ENCODE data around the gene FAM234B. TPM values are rescaled to one million over a fixed set of nuclear protein-coding genes. Genes with fewer than 3 reads are reported as not detected.
"Not testable (repeated sequence)": the region's sequence is repeated elsewhere in the genome, so short reads cannot be mapped to it uniquely, and the experiment has no call there.

The FAM234B gene
- polyA plus RNA-seq, 1 of the 3 experiments (the other 2 are of a cell fraction) = 3.7 TPM

- no peak overlapping the region for H3K4me3 ChIP-seq (ENCODE audit: low read depth in 2 of 2, low read length in 1 of 2)
- H3K79me2 ChIP-seq (ENCODE audit: insufficient read depth) = no peaks in the 10 kb centered on the region
- no peaks in the 10 kb centered on the region for H3F3A ChIP-seq (replicated peaks; ENCODE audit: insufficient read depth)
- H3K4me2 ChIP-seq = no peak overlapping the region
- H4K20me1 ChIP-seq (ENCODE audit: insufficient read depth) = no peaks in the 10 kb centered on the region
- TF ChIP-seq MEF2A (IDR thresholded peaks at IDR 0.05; ENCODE audit: borderline replicate concordance, low read depth) (no peak), POLR2AphosphoS5 (IDR thresholded peaks at IDR 0.05; ENCODE audit: low read depth, low read length) (no peak), YY1 (IDR thresholded peaks at IDR 0.05; ENCODE audit: low read depth) (no peak), SIN3A (IDR thresholded peaks at IDR 0.05; ENCODE audit: borderline replicate concordance, low read depth, low read length) (no peak), JUND (IDR thresholded peaks at IDR 0.05) (no peak), RCOR1 (IDR thresholded peaks at IDR 0.05; ENCODE audit: low read length) (no peak), GATA2 (CRISPR knock-in tag; IDR thresholded peaks at IDR 0.05) (no peak), FOSL2 (IDR thresholded peaks at IDR 0.05; ENCODE audit: borderline replicate concordance, low read depth) (no peak), ELF1 (IDR thresholded peaks at IDR 0.05) (no peak), GABPA (IDR thresholded peaks at IDR 0.05; ENCODE audit: low read depth) (no peak)
- TF ChIP-seq, protein P1, sequence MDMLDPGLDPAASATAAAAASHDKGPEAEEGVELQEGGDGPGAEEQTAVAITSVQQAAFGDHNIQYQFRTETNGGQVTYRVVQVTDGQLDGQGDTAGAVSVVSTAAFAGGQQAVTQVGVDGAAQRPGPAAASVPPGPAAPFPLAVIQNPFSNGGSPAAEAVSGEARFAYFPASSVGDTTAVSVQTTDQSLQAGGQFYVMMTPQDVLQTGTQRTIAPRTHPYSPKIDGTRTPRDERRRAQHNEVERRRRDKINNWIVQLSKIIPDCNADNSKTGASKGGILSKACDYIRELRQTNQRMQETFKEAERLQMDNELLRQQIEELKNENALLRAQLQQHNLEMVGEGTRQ (IDR thresholded peaks at IDR 0.05; ENCODE audit: borderline replicate concordance, low read depth, low read length) = no peak
- H3K27ac ChIP-seq (ENCODE audit: low read depth in 2 of 2, low read length in 1 of 2) = no peak overlapping the region
- H3K9me2 ChIP-seq = no peaks in the 10 kb centered on the region
- DNase-seq = no peak
- ChIA-PET POLR2A (no interaction called here), CTCF (interaction anchor here (1.1 to 1.5 kb wide), 2 partner anchors 36 to 156 kb away, joined by 3 to 4 read pairs; no protein-coding TSS in a partner anchor)
- no peaks in the 10 kb centered on the region for H3K36me3 ChIP-seq (replicated peaks in 1 of 2; ENCODE audit: control insufficient read depth in 1 of 2, insufficient read depth in 2 of 2, low read length in 1 of 2)
- H3K9ac ChIP-seq = no peak overlapping the region
- H3K27me3 ChIP-seq (ENCODE audit: insufficient read depth) = no peaks in the 10 kb centered on the region
- H2AFZ ChIP-seq (ENCODE audit: low read depth) = no peak overlapping the region
- H3K4me1 ChIP-seq (ENCODE audit: control insufficient read depth in 1 of 2, insufficient read depth in 2 of 2, low read depth in 1 of 2, low read length in 1 of 2) = peaks cover 0 to 4% of the 10 kb centered on the region in 2 experiments; a peak in 2 of 4 replicates
- H3K9me3 ChIP-seq = peaks cover 7% of the 10 kb centered on the region; the same call in 1 of the 2 replicates
- 41% methylated on average over 2 of the region's 2 CpGs for WGBS (ENCODE audit: low lambda C conversion rate)
Observed at GRCh38 chr12:13052421-13052820, 8.2 kb downstream of the FAM234B start.

DNA sequence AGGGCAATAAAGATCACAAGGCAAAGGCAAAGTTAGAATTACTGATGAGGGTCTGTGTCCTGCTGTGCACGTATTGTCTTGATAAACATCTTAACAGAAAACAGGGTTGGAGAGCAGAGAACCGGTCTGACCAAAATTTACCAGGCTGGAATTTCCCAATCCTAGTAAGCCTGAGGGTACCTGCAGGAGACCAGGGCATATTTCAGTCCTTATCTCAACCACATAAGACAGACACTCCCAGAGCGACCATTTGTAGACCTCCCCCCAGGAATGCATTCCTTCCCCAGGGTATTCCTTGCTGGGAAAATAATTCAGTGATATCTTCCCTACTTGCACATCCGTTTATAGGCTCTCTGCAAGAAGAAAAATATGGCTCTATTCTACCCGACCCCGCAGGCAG is 9.4 kb downstream of the FAM234B start:
- H3K9ac ChIP-seq; H3K4me2 ChIP-seq; H3F3A ChIP-seq (replicated peaks; ENCODE audit: insufficient read depth); H3K36me3 ChIP-seq (replicated peaks in 1 of 2; ENCODE audit: control insufficient read depth in 1 of 2, insufficient read depth in 2 of 2, low read length in 1 of 2); H4K20me1 ChIP-seq (ENCODE audit: insufficient read depth); H3K4me3 ChIP-seq (ENCODE audit: low read depth in 2 of 2, low read length in 1 of 2); CTCF ChIA-PET; H3K27me3 ChIP-seq (ENCODE audit: insufficient read depth); H3K27ac ChIP-seq (ENCODE audit: low read depth in 2 of 2, low read length in 1 of 2); H2AFZ ChIP-seq (ENCODE audit: low read depth); H3K9me3 ChIP-seq; DNase-seq; H3K79me2 ChIP-seq (ENCODE audit: insufficient read depth); H3K4me1 ChIP-seq (ENCODE audit: control insufficient read depth in 1 of 2, insufficient read depth in 2 of 2, low read depth in 1 of 2, low read length in 1 of 2); H3K9me2 ChIP-seq; POLR2A ChIA-PET: not testable (repeated sequence)
- 78% methylated on average over 6 of the region's 6 CpGs for WGBS (ENCODE audit: low lambda C conversion rate)

GRCh38 chr12:13060581-13060980 is 16.4 kb downstream of the FAM234B start:
- Histone ChIP-seq H3K9me3 (no peaks in the 10 kb centered on the region), H3K27ac (ENCODE audit: low read depth in 2 of 2, low read length in 1 of 2) (no peak overlapping the region), H3F3A (replicated peaks; ENCODE audit: insufficient read depth) (no peaks in the 10 kb centered on the region), H3K9ac (no peak overlapping the region), H3K36me3 (replicated peaks in 1 of 2; ENCODE audit: control insufficient read depth in 1 of 2, insufficient read depth in 2 of 2, low read length in 1 of 2) (peaks cover 0 to 12% of the 10 kb centered on the region in 2 experiments), H2AFZ (ENCODE audit: low read depth) (no peak overlapping the region), H3K4me1 (ENCODE audit: control insufficient read depth in 1 of 2, insufficient read depth in 2 of 2, low read depth in 1 of 2, low read length in 1 of 2) (peaks cover 0 to 4% of the 10 kb centered on the region in 2 experiments; a peak in 1 of 4 replicates), H3K79me2 (ENCODE audit: insufficient read depth) (no peaks in the 10 kb centered on the region), H4K20me1 (ENCODE audit: insufficient read depth) (no peaks in the 10 kb centered on the region), H3K9me2 (no peaks in the 10 kb centered on the region), H3K4me2 (no peak overlapping the region), H3K4me3 (ENCODE audit: low read depth in 2 of 2, low read length in 1 of 2) (no peak overlapping the region), H3K27me3 (ENCODE audit: insufficient read depth) (no peaks in the 10 kb centered on the region)
- 76% methylated on average over 2 of the region's 2 CpGs for whole genome bisulfite sequencing (ENCODE audit: low lambda C conversion rate)
- ChIA-PET POLR2A (no interaction called here), CTCF (interaction anchor here (1.2 kb wide), 1 partner anchor 152 kb away, joined by 4 read pairs; no protein-coding TSS in a partner anchor)
- no peak for TF ChIP-seq POLR2AphosphoS5 (IDR thresholded peaks at IDR 0.05; ENCODE audit: low read depth, low read length)
- TF ChIP-seq FOXJ3 (CRISPR knock-in tag; IDR thresholded peaks at IDR 0.05) = no peak
- no peak for TF ChIP-seq CHD2 (IDR thresholded peaks at IDR 0.05; ENCODE audit: low read length, partially characterized antibody)
- DNase-seq = no peak

All from SK-N-SH (cell line).